GM19452 (cell line): ENCODE data around the gene RHOT2.
"Not testable (repeated sequence)": the region's sequence is repeated elsewhere in the genome, so short reads cannot be mapped to it uniquely, and the experiment has no call there.

Source experiments
- ATAC-seq: cut with Tn5 transposase; IDR thresholded peaks from one replicate; pipeline ENCODE4 v1.9.1; 2021; ENCODE audit not compliant: unreplicated experiment

Gene RHOT2

GRCh38 chr16:712740-713250 is 44.9 kb downstream of the RHOT2 start:
- not testable (repeated sequence) for ATAC-seq

- ATAC-seq, result no peak
These were observed 46.1 kb downstream of the RHOT2 start for GRCh38 chr16:714079-714478.

GRCh38 chr16:714558-715476 is 46.9 kb downstream of the RHOT2 start, which contains the start of gene METRN:
Gene METRN (plus strand): TSS chr16:715118. CDS start chr16:715290, 172 bp downstream.
- peak; percentile 83 for ATAC-seq

- ATAC-seq, result no peak
These were observed 47.7 kb downstream of the RHOT2 start for GRCh38 chr16:715477-716199.

GRCh38 chr16:716200-716568 is 48.3 kb downstream of the RHOT2 start:
- ATAC-seq, result no peak

GRCh38 chr16:716768-717325 is 48.9 kb downstream of the RHOT2 start:
- no peak for ATAC-seq

GRCh38 chr16:717450-718245 is 49.7 kb downstream of the RHOT2 start:
- ATAC-seq, result no peak

- ATAC-seq, result no peak
These were observed 50.5 kb downstream of the RHOT2 start for GRCh38 chr16:718389-718788.

- ATAC-seq, result no peak
These were observed 51.0 kb downstream of the RHOT2 start for GRCh38 chr16:718922-719321.

- no peak for ATAC-seq
These were observed 52.0 kb downstream of the RHOT2 start for GRCh38 chr16:719815-720446.

GRCh38 chr16:720447-720989 is 52.6 kb downstream of the RHOT2 start:
- peak; percentile 36 for ATAC-seq

GRCh38 chr16:720990-721764 is 53.2 kb downstream of the RHOT2 start, which contains the start of gene ANTKMT:
Gene ANTKMT (plus strand): TSS chr16:721146. CDS start chr16:721275, 129 bp downstream.
- ATAC-seq, result peak; percentile 57

- no peak for ATAC-seq
These were observed 54.0 kb downstream of the RHOT2 start for GRCh38 chr16:721765-722540.

- ATAC-seq, result no peak
These were observed 55.1 kb downstream of the RHOT2 start for GRCh38 chr16:722835-723633.

- no peak for ATAC-seq
These were observed 55.8 kb downstream of the RHOT2 start for GRCh38 chr16:723695-724094.
